Fibroblast of skin of abdomen (primary cell): ENCODE results near the gene SLC5A2.
A peak's percentile ranks its signal among the peaks of the same experiment; 100 is the strongest.
"Not testable (repeated sequence)": the region's sequence is repeated elsewhere in the genome, so short reads cannot be mapped to it uniquely, and the experiment has no call there.

ENCODE experiments used
- DNase-seq: peaks from one replicate; pipeline ENCODE4 v3.0.0-alpha.2; 2013

SLC5A2 gene

DNA sequence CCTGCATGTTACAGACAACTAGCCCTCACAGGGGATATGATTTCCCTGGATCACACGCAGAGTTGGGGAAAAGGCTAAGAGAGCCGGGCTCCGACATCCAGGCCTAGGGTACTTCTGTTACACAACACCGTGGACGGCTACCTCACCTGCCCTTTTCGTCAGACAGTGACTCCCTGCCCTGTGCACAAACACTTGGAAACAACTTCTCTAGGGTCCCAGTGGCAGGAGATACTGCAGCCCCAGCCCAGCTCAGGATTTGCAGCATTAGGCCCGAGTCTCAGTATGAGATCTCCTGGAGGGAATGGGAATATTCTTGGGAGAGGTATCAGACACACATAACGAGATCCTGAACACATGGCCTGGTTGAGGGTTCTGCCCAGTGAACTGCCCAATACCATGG, 17.0 kb downstream of the SLC5A2 start:
- no peak for DNase-seq

DNA sequence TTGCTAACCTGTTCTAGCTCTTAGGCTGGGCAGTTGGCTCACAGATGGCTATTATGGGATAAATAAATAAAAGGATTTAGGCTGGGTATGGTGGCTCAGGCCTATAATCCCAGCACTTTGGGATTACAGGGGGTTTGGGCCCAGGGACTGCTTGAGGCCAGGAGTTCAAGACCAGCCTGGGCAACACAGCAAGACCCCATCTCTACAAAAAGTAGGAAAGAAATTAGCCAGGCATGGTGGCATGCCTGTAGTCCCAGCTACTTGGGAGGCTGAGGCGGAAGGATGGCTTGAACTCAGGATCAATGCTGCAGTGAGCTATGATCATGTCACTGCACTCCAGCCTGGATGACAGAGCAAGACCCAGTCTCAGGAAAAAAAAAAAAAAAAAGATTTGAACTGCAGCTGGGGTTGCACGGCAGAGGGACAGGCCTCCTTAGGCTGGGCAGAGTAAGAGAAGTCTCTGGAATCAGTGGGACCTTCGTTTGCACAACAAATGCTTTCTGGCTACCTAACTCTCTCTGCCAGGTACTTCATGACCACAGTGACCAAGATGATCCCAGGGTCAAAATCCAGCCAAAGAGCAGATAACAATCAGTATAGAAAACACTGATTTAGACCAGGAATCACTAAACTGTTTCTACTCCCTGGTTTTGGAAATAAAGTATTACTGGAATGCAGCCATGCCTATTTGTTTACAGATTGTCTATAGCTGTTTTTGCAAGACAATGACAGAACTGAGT, 18.5 kb downstream of the SLC5A2 start:
- no peak for DNase-seq

DNA sequence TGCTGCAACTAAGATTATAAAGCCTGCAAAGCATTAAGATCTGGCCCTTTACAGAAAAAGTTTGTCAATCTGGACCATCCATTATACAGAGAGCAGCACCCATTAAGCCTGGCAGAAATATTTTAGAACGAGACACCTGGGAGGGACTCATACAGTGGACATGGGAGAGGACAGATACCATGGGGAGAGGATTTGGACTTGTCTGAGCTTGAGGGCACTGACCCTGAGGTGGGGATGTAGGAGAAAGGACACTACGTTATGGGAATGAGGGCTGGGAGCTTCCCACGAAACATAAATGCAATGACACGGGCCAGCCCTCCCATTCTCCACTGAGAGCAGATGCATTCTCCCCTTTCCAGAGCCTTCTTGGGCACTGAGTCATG, 19.0 kb downstream of the SLC5A2 start:
- no peak for DNase-seq

DNA sequence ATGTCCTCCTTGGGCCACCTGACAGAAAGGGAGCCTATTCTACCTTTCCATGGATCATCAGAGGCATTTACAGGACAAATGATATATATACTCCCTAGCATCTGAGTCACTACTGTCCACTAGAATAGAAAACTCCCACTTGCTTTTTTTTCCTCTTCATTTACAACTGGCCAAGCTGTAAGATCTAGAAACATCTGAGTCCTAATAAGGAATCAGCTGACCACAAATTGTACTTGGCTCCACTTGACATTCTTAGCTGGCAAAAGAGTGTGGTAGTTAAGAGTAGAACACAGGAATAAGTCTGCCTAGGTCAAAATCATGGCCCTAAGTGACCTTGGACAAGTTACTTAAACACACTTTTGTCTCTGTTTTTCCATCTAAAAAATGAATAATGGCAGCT, 20.1 kb downstream of the SLC5A2 start:
- no peak for DNase-seq

DNA sequence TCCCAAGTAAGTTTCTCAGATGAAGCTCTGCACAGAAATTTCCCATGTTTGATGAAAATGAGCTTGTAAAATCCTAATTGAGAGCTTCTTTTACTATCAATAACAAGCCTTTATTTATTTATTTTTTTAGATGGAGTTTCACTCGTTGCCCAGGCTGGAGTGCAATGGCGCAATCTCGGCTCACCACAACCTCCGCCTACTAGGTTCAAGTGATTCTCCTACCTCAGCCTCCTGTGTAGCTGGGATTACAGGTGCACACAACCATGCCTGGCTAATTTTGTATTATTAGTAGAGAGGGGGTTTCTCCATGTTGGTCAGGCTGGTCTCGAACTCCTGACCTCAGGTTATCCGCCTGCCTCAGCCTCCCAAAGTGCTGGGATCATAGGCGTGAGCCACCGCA, 20.6 kb downstream of the SLC5A2 start:
- not testable (repeated sequence) for DNase-seq

DNA sequence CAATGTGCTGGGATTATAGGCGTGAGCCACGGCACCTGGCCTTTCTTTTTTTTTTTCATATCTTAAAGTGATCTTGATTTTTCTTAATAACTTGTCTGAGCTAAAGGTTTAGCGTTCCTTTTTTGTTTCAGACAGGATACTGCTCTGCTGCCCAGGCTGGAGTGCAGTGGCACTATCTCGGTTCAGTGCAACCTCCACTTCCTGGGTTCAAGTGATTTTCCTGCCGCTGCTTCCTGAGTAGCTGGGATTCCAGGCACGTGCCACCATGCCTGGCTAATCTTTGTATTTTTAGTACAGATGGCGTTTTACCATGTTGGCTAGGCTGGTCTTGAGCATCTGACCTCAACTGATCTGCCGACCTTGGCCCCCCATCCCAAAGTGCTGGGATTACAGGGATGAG, 21.2 kb downstream of the SLC5A2 start:
- DNase-seq: no peak

DNA sequence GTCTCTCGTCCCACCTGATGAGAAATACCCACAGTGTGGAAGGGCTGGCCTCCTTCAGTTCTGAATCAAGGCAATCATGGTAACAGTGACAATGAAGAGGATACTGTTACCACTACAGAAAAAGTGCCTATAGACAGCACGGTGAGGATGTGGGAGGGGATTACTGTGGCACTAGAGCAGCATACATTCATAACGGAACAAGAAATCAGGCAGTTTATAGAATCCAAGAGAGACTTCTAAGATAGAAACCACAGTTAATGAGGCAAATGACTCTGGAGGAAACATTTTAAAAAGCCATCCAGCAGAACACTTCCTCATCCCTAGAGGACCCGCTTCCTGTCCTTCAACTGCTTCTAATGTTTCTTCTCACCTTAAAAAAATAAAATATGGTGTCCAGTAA, 22.6 kb downstream of the SLC5A2 start:
- no peak for DNase-seq

DNA sequence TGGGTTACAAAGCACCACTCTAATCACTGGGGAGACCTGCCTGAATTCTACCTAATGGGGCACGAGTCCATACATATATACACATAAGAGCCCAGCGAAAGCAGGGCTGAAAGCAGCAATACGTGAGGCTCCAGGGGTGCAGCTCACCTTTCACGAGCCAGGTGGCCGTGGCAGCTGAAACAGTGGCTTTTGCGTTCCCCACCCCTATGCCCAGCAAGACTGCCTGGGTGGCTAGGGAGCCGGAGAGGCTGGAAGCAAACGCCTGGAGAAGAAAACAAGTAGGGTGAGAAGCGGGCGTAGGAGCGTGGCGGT, 24.6 kb downstream of the SLC5A2 start:
- DNase-seq: no peak

DNA sequence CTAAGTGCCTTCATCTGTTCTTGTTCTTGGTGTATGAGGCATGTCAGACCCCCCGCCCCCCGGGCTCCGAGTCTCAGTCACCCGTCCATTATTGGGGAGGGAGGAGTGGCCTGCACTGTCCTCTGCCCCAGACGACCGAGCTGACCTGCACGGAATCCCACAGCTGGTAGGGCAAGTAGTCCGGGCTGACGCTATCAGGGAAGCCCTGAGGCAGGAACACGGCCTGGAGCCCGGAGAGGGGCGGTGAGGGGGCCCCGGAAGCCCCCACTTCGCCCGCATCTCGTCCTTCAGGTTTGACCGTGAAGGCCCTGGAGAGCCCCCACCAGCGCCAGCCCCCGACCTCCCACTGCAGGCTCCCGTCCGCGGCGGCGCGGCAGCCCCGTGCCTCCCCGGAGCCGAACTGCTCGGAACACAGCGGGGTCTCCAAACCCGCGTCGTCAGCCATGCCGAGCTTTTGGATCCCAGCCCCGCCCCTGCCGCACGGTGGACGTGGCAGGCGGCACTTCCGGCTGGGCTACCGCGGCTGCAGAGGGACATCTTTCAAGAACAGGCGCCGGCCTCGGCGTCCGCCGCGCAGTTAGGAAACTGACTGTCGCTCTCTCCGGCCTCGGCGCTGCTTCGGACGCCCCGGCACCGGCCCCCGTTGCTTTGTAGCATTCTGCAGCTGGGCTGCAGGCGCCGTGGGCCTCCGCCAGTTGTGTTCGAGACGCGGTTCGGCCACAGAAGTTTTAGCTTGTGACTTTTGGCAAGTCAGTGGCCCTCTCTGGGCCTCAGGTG, 25.2 kb downstream of the SLC5A2 start, which contains the start of gene RUSF1:
RUSF1 (minus strand) TSS at position 463 of the 777 bp plus-strand sequence; CDS start at position 445, 18 bp downstream.
- DNase-seq: peak; percentile 91

DNA sequence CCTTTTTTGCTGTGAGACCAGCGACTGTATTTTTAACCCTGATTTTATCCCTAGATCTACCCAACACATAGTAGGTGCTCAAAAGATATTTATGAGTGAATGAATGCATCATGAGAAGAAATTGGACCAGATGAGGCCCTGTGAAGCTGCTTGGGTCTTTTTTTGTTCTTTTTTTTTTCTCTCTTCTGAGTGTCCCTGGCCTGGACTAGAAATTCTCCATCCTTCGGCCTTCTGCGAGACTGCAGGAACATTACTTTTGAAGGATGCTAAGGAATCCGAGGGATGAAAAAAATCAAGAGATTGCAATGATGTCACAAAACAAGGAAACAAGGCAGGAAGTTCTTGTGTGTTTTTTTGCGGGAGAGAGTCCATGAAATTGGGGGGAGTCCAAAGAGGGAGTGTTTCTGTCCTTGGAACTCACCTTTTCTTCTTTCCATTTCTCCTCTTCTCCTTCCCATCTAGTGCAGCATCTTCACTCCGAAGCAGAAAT, 25.8 kb downstream of the SLC5A2 start:
- peak; percentile 60 for DNase-seq

DNA sequence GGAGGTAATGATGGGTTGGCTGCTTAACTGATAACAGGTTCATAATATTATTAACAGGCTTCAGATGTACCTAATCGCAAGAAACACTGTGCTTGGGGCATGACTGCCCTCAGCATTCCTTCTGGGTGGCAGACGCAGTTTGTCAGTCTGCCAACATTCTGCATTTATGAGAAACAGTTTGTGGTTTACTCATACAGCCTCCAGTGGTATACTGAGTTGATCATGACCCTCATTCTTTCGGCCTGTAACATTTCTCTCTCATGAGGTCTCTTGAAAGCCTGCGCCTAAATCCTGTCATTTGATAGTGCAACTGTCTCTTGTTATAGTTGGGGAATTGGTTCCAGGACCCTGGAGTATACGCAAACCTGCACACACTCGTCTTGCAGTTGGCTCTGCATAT, 30.2 kb downstream of the SLC5A2 start:
- peak; percentile 70 for DNase-seq

DNA sequence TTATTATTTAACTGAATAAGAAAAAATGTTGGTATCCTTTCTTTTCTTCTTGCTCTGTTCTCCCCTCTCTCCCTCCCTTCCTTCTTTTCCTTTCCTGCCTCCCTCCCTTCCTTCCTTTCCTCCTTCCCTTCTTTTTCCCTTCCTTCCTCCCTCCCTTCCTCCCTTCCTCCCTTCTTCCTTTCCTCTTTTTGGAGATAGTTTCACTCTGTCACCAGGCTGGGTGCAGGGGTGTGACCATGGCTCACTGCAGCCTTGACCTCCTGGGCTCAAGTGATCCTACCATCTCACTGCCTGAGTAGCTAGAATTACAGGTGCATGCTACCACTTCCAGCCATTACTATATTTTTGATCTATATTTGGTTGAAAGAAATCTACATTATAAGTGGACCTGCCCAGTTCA, 31.0 kb downstream of the SLC5A2 start:
- DNase-seq: no peak

DNA sequence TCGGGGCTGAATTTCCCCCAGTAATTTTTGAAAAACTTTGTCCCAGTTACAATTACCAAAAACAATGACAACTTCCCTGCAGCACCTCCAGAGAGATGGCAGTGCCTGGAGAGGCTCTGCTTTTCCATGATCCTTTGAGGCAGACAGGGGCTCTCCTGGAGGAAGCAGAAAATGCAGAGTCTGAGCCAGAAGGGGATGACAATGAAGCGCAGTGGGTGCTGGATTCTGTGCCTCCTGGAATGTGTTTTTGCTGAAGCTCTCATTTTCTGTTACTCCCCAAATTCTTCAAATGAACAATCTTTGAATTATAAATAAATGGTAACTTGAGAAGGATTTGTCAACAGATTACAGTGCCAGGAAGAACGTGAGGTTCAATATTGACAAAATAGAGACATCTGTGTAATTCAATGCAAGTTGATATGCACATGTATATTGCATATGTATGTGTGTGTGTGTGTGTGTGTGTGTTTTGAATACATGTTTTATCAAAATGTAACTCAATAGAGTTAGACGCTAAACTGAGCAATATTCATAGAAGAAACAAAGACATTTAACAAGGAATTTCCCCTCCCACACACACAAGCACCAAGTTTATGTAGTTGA, 35.0 kb downstream of the SLC5A2 start:
- DNase-seq: no peak

DNA sequence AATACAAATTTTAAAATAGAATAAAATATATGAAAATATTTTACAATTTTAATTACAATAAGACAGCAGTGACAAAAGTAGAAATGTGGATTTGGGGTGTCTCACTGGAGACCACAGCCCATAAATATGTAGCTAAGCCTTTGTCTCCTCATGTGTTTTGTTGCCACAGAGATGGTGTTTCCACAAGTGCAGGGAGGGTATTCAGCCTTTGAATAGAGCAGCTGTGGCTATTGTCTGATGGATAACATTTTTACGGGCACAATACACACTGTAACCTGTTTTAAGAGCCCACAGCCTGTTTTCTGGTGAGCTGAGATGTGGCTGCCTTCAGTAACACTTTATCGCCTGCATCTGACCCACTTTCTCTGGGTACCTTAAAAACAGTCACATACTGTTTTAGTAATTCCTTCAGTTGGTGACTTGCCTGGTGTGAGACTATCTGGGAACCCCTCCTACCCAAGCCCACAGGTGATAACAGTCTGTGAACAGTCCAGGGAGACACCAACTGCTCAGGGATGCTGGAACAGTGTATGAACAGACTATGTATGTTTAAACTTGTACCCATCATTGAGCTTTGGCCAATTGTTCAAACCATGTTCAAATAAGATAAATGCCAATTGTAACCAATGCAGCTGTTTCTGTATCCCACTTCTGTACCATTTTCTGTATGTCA, 37.0 kb downstream of the SLC5A2 start:
- DNase-seq: no peak

DNA sequence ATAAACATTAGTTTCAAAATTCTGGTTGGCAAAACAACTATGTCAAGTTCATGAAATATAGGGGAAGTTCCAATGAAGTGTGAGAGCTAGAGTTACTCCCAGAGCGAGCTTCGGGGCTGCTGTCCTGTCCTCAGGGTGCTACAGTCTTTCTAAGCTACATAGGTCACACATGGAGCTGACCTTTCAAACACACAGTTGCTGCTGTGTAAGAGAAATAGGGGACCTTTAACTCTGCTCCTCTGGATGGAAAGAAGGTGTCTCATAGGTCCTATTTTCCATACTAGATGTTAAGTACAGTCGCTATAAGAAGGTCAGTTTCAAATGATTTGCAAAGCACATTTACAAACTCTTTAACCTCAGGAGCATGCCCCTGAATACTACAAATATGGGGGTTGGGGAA, 38.4 kb downstream of the SLC5A2 start:
- DNase-seq: no peak

DNA sequence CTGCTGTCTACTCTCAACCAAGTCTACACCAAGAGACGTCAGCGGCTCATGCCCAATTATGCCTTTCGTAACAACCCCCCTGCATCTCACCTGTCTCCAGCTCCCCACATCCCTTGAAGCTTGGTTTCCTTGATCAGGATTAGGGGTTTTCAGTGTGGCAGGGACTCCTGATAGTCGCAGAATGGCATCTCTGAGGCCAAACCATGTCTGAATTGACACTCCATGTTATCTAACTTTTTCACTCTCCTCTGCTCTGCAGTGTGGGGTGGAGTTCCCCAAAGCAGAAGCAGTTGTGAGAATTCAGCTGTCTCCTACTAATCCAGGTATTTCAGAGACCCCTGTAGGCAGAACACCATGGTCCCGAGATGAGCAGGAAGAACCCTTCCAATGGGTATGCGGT, 39.1 kb downstream of the SLC5A2 start:
- DNase-seq: no peak

DNA sequence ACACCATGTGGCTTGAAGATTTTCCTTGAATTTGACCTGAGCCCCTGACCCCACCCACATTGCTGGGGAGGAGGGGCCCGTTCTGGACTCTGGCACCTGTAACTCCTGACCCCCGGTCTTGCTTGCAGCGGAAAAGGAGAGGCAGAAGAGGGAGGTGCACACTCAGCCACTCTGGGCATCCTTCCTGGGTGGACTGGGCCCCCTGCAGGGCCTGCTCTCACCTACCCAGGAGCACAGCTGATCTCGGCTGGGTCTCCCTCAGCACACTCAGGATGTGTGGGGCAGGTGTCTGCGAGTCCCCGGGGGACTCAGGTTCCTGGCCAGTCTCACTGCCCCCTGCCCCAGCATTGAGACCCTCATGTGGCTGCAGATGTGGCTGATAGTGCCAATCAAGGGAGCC, 40.8 kb downstream of the SLC5A2 start:
- not testable (repeated sequence) for DNase-seq

DNA sequence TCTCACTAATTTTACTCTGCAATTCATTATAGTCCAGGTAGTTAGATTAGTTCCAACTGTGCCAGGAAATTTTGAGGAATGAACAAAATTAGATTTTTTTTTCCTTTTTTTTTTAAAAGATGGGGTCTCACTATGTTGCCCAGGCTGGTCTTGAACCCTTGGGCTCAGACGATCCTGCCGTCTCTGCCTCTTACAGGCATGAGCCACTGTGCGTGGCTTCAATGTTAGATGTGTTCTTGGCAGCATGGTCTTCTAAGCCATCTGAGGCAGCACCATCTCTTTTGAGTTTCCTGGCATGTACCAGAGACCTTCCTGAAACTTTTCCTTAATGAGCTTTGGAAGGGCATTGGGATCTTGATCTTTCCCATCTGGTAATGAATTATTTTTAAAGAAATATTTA, 42.2 kb downstream of the SLC5A2 start:
- no peak for DNase-seq

DNA sequence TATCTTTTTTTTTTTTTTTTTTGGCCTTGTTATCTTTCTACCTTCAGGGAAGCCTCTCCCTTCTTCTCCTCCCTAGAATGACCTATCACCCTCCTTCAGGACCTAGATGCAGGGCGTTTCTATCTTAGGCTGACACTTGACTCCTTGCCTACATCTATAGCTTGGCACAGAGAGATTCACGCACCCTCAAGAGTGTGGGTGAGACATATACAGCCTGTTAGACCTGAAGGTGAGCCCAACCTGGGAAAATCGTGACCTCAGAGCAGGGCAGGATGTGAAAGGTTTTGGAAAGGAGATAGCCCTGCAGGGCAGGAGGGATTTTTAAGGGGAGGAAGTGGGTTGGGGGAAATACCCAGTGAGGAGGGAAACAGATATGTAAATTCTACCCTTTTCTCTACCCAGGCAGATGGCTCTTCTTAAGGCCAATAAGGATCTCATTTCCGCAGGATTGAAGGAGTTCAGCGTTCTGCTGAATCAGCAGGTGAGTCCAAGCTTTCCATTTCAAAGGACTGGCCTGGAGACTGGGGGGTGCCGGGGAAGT, 44.9 kb downstream of the SLC5A2 start, which contains the start of gene AHSP:
AHSP (plus strand) TSS at position 167 of the 541 bp plus-strand sequence; CDS start at position 407, 240 bp downstream.
- DNase-seq: no peak

DNA sequence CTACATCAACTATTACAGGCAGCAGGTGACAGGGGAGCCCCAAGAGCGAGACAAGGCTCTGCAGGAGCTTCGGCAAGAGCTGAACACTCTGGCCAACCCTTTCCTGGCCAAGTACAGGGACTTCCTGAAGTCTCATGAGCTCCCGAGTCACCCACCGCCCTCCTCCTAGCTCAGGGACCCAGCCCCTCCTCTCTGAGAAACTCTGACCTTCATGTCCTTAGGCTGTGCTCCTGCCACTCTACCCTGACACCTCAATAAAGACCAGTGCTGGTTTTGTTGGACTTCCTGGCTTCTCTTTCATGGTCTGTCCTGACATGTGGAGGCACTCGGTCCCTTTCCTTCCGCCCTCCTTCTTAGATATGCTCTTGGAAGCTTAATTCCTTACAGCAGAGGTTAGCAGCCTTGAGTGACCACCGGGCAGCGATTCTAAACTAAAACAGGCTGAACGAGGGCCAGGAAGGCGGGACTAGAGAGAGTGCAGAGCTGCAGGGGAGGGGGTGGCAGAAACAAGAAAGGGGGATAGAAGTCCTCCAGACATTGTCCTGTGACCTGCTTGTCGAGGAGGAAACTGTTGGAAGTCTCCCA, 45.7 kb downstream of the SLC5A2 start:
- DNase-seq: no peak

DNA sequence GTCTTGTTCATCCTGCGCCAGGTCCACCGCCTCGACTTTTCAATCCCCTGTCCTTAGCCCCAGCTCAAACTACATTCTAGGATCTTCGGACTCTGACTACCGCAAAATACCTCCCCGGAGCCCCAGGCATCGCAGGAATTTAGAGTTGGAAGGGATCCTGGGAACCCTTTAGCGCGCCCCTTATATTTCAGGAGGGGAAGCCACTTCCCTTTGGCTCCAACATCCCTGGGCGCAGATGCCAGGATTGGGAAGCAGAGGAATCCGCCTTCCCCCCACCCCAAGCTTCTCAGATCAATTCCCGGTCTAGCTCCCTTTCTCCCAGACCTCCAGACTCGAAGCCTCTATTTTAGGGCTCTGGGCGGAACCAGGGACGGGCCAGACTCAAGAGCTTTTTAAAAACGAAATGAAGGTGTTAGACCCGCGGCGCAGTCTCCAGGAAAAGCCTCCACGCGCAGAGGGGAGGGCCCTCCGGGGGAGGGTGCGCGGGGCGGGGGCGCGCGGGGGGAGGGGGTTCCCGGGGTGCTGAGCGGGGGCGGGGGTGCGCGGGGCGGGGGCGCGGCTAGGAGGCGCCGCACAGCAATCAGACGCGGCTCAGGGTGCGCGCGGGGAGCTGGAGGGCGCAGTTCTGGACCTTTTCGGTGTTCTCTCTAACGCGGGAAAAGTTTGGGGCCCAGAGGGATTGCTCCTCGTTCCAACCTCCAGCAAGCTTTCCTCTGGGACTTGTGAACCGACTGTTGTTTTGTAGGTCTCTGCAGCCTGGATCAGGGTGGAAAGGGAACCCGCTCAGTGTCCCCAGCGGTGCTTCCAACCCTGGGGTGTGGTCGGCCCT, 46.4 kb downstream of the SLC5A2 start:
- peak; percentile 81 for DNase-seq
